GM12865 (cell line): ENCODE results near the gene CYB5R2.

ENCODE experiments used
- DNase-seq: peaks from one replicate; pipeline ENCODE4 v3.0.0; 2010; ENCODE audit warnings: low read depth
- H3K4me3 ChIP-seq: 2 replicates; pipeline ENCODE4 v1.5.1; 2011; ENCODE audit warnings: mild to moderate bottlenecking, low read depth, low read length, control low read depth
- CTCF ChIP-seq: IDR thresholded peaks from 2 replicates; pipeline ENCODE4 v1.5.1; 2011; ENCODE audit warnings: low read length, control low read depth, low read depth, inconsistent platforms; ENCODE audit not compliant: insufficient read depth; ENCODE audit errors: missing control alignments

The CYB5R2 gene

GRCh38 chr11:7619322-7619721 is 54.0 kb downstream of the CYB5R2 start:
- no peak for TF ChIP-seq CTCF
- DNase-seq: no peak
- no peak overlapping the region for H3K4me3 ChIP-seq

- DNase-seq: no peak
- no peak for TF ChIP-seq CTCF
- no peak overlapping the region for H3K4me3 ChIP-seq
Observed at GRCh38 chr11:7617032-7617431, 56.3 kb downstream of the CYB5R2 start.
